BLaER1 (cell line): ENCODE results near the gene CHST5.

ENCODE experiments used
- H3K27ac ChIP-seq: shearing (Covaris generic); formaldehyde crosslinking; 2 replicates; pipeline ENCODE4 v1.8.1; 2022
- H3K27me3 ChIP-seq: shearing (Covaris generic); formaldehyde crosslinking; 2 replicates; pipeline ENCODE4 v1.8.1; 2022
- H3K36me3 ChIP-seq: shearing (Covaris generic); formaldehyde crosslinking; 2 replicates; pipeline ENCODE4 v1.8.1; 2022
- H3K4me1 ChIP-seq: shearing (Covaris generic); formaldehyde crosslinking; 2 replicates; pipeline ENCODE4 v1.8.1; 2022
- H3K4me2 ChIP-seq: shearing (Covaris generic); formaldehyde crosslinking; 2 replicates; pipeline ENCODE4 v1.8.1; 2022
- H3K4me3 ChIP-seq: shearing (Covaris generic); formaldehyde crosslinking; 2 replicates; pipeline ENCODE4 v1.8.1; 2022
- H3K9ac ChIP-seq: shearing (Covaris generic); formaldehyde crosslinking; 2 replicates; pipeline ENCODE4 v1.8.1; 2022
- H3K9me3 ChIP-seq: shearing (Covaris generic); formaldehyde crosslinking; 2 replicates; pipeline ENCODE4 v1.8.1; 2022
- H4K20me1 ChIP-seq: shearing (Covaris generic); formaldehyde crosslinking; 2 replicates; pipeline ENCODE4 v1.8.1; 2022
- Cebpa-rat ChIP-seq: shearing (Covaris generic); IDR thresholded peaks from 2 replicates; pipeline ENCODE4 v1.8.1; 2022

CHST5 gene

GRCh38 chr16:75481475-75481874, 54.4 kb downstream of the CHST5 start:
- H4K20me1 ChIP-seq: peaks cover 87% of the 10 kb centered on the region
- H3K27me3 ChIP-seq: no peaks in the 10 kb centered on the region
- no peak for TF ChIP-seq Cebpa-rat
- no peak overlapping the region for H3K9ac ChIP-seq
- H3K27ac ChIP-seq: no peak overlapping the region
- H3K9me3 ChIP-seq: no peaks in the 10 kb centered on the region
- no peak overlapping the region for H3K4me3 ChIP-seq
- H3K4me1 ChIP-seq: peaks cover 38% of the 10 kb centered on the region
- peaks cover 82% of the 10 kb centered on the region for H3K36me3 ChIP-seq
- no peak overlapping the region for H3K4me2 ChIP-seq

DNA sequence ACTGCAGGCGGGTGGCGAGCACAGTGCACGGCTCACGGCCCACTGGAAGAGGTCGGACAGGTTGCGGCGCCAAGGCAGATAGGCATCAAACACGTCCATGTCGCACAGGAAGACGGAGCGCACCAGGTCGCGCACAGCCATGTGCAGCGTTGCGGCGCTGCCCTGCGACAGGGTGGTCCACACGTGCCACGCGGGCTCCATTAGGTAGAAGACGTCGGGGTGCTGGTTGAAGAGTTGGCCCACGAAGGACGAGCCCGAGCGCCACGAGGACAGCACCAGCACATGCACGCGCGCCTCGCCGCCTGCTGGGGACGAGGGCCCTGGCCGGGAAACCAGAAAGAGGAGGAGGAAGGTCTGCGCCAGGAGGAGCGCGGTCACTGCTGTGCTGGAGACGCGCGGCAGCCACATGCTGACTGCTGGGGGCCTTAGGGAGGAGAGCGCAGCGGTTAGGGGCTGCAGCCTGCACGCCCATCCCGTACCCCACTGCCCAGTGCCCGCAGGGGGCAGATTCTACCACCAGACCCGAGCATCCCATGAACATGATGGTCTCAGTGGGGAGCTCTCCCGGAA, 56.4 kb downstream of the CHST5 start:
- Histone ChIP-seq H3K9ac (no peak overlapping the region), H3K27ac (no peak overlapping the region), H3K9me3 (no peaks in the 10 kb centered on the region), H3K36me3 (peaks cover 100% of the 10 kb centered on the region), H3K4me2 (no peak overlapping the region), H3K4me3 (no peak overlapping the region), H3K27me3 (no peaks in the 10 kb centered on the region), H3K4me1 (peaks cover 18% of the 10 kb centered on the region), H4K20me1 (peaks cover 67% of the 10 kb centered on the region; the same call in 1 of the 2 replicates)
- no peak for TF ChIP-seq Cebpa-rat
